ENCODE results near the gene COLGALT1. TPM values are rescaled to one million over a fixed set of nuclear protein-coding genes. Genes with fewer than 3 reads are reported as not detected.
"Not testable (repeated sequence)": the region's sequence is repeated elsewhere in the genome, so short reads cannot be mapped to it uniquely, and the experiment has no call there.

COLGALT1 gene
- polyA plus RNA-seq, 1 donor from 2014 or later, result 11.5 TPM

DNA sequence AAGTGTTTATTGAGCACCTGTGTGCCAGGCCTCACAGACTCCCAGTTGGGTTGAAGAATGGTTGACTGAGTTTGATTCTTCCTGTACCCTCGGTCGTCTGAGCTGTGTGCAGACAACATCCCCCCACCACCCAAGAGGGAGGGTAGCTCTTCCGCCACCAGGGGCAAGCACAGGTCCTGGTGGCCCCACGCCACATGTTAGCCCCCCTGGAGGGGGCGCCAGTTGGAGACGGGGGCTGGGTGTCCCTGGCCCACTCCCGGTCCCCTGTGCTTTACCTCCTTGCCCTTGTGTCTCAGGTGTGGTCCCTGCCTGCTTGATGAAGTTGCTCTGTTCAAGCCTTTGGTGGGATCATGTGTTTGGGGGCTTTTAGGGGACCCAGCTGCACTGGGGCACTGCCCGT, 27.2 kb downstream of the COLGALT1 start:
- Mint-ChIP-seq H3K4me3 (no peak overlapping the region), H3K4me1 (peaks cover 0 to 9% (median 3%) of the 10 kb centered on the region in 3 donors), H3K9me3 (peaks cover 0 to 2% (median 0%) of the 10 kb centered on the region in 3 donors), H3K27ac (peak overlapping the region in 1 of 3 donors; percentile 26), H3K36me3 (peaks cover 4% of the 10 kb centered on the region), H3K27me3 (no peaks in the 10 kb centered on the region)

DNA sequence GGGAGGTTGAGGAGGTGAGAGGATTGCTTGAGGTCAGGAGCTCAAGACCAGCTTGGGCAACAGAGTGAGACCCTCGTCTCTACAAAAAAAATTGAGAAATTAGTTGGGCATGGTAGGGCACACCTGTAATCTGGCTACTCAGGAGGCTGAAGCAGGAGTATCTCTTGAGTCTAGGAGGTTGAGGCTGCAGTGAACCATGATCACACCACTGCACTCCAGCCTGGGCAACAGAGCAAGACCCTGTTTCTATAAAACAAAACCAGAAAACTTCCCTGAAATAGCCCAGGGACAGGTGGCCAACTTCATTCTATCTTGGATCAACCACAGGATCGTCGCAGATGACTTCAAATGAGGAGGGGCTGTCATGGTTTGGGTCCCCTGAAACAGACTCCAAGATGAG, 28.7 kb downstream of the COLGALT1 start:
- peaks cover 0 to 9% (median 3%) of the 10 kb centered on the region in 3 donors for H3K4me1 Mint-ChIP-seq
- peak overlapping the region in 1 of 3 donors; percentile 62 for H3K27ac Mint-ChIP-seq
- H3K27me3 Mint-ChIP-seq, result peaks cover 1% of the 10 kb centered on the region
- peaks cover 4% of the 10 kb centered on the region for H3K36me3 Mint-ChIP-seq
- no peak overlapping the region for H3K4me3 Mint-ChIP-seq
- peaks cover 0 to 2% (median 0%) of the 10 kb centered on the region in 3 donors for H3K9me3 Mint-ChIP-seq

DNA sequence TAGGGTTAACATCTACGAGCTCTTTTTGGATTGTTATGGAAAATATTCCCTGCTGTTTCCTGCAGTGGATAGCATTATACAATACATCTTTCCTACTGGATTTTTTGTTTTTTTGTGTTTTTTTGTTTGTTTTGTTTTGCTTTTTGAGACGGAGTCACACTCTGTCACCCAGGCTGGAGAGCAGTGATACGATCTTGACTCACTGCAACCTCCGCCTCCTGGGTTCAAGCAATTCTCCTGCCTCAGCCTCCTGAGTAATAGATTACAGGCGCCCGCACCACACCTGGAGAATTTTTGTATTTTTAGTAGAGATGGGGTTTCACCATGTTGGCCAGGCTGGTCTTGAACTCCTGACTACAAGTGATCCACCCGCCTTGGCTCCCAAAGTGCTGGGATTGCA, 29.9 kb downstream of the COLGALT1 start:
- not testable (repeated sequence) for H3K4me1 Mint-ChIP-seq, H3K27me3 Mint-ChIP-seq, H3K27ac Mint-ChIP-seq, H3K4me3 Mint-ChIP-seq, H3K36me3 Mint-ChIP-seq, H3K9me3 Mint-ChIP-seq

DNA sequence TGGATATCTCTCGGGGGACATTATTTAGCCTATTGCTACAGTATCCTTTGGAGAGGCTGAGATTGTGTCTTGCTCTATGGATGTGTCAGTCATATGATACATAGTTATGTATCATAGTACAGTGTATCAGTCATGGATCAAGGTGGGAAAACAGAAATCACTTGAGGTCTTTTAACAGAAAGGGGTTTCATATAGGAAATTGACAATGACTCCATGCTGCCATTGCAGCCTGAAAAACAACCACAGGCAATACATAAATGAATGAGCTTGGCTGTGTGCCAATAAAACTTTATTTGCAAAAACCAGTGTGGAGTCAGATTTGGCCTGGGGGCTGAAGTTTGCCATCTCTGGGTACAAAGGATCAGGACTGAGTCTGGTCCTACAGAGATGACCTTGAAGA, 35.4 kb downstream of the COLGALT1 start:
- no peaks in the 10 kb centered on the region for H3K9me3 Mint-ChIP-seq
- peaks cover 4% of the 10 kb centered on the region for H3K27me3 Mint-ChIP-seq
- H3K4me3 Mint-ChIP-seq, result no peak overlapping the region
- no peak overlapping the region for H3K27ac Mint-ChIP-seq
- H3K36me3 Mint-ChIP-seq, result peaks cover 2% of the 10 kb centered on the region
- no peaks in the 10 kb centered on the region for H3K4me1 Mint-ChIP-seq

DNA sequence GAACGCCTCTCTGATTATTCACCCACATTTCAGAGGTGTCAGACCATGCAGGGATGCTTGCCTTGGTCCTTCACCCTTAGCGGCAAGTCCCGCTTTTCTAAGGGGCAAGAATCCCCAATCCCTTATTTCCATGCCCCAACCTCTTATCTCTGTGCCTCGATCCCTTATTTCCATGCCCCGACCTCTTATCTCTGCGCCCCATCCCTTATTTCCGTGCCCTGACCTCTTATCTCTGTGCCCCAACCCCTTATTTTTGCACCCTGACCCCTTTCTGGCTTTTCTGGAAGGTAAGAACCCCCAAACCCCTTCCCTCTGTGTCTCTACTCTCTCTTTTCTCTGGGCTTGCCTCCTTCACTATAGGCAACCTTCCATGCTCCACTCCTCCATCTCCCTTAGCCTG, 38.8 kb downstream of the COLGALT1 start:
- H3K4me1 Mint-ChIP-seq, result not testable (repeated sequence)

DNA sequence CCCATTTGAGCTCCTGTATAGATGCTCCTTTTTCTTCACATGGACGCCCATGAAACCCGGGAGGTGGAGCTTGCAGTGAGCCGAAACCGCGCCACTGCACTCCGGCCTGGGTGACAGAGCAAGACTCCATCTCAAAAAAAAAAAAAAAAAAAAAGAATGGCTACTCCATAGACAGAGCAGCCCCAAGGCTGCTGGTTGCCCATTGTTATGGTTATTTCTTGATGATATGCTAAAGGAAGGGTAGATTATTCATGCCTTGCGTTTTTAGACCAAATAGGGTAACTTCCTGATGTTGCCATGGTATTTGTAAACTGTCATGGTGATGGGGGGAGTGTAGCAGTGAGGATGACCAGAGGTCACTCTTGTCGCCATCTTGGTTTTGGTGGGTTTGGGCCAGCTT, 42.6 kb downstream of the COLGALT1 start:
- not testable (repeated sequence) for H3K27ac Mint-ChIP-seq, H3K36me3 Mint-ChIP-seq, H3K9me3 Mint-ChIP-seq, H3K4me3 Mint-ChIP-seq
- peaks cover 0 to 15% (median 9%) of the 10 kb centered on the region in 3 donors for H3K4me1 Mint-ChIP-seq
- H3K27me3 Mint-ChIP-seq, result peaks cover 24% of the 10 kb centered on the region

More for the DNA sequence above, 38.8 kb downstream of the COLGALT1 start:
- H3K4me3 Mint-ChIP-seq, H3K9me3 Mint-ChIP-seq, H3K36me3 Mint-ChIP-seq, H3K27me3 Mint-ChIP-seq, H3K27ac Mint-ChIP-seq: not testable (repeated sequence)

DNA sequence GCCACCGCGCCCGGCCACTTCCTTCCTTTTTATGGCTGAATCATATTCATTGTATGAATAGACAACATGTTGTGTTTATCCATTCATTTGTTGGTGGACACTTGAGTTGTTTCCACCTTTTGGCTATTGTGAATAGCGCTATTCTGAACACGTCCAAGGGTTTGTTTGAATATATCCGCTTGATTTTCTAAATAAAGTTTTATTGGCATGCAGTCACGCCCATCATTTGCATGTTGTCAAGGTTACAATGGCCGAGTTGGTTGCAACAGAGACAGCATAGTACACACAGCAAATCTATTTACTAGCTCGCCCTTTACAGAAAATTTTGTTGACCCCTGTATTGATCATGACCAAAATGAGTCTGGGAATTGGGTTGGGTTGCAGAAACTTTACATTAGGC, 43.5 kb downstream of the COLGALT1 start:
- Mint-ChIP-seq H3K4me1 (peaks cover 0 to 15% (median 9%) of the 10 kb centered on the region in 3 donors), H3K27me3 (peaks cover 30% of the 10 kb centered on the region), H3K36me3 (peaks cover 2% of the 10 kb centered on the region), H3K4me3 (peak overlapping the region in 1 of 4 donors; percentile 56), H3K27ac (no peak overlapping the region), H3K9me3 (peaks cover 0 to 3% (median 0%) of the 10 kb centered on the region in 3 donors)

DNA sequence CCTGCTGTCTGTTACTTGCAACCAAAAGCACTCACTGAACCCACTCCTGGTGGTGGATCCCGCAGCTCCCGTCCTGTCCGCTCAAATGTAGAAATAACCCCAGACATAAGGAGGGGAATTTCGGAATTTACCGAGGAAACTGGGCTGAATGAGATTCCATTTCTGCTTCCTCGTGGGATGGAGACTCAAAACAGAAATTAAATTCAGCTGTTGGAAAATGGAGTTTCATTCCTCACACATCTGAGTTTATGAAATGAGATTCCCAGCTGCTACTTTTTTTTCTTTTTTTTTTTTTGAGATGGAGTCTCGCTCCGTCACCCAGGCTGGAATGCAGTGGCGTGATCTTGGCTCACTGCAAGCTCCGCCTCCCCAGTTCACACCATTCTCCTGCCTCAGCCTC, 44.3 kb downstream of the COLGALT1 start:
- Mint-ChIP-seq H3K4me3 (no peak overlapping the region), H3K27ac (no peak overlapping the region), H3K4me1 (peaks cover 0 to 15% (median 9%) of the 10 kb centered on the region in 3 donors), H3K9me3 (peaks cover 0 to 3% (median 0%) of the 10 kb centered on the region in 3 donors), H3K36me3 (peaks cover 5% of the 10 kb centered on the region), H3K27me3 (peaks cover 33% of the 10 kb centered on the region)

DNA sequence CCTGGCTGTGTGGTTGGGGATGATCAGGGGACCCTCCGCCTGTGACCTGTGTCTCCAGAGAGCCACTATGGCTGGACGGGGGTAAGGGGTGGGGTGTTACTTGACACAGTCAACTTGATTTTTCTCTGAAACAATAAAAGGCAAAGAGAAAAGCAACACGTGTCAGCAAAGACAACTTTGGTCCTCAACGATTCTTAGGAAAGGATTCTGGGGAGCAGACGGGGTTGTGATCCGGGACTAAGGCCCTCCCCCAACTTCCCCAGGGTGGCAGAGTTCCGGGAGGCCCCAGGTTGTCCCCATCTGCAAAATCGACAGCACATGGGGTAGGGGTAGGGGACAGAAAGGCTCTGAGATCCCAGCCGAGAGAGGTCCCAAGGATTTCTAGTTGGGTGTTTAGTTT, 46.2 kb downstream of the COLGALT1 start:
- peaks cover 0 to 3% (median 0%) of the 10 kb centered on the region in 3 donors for H3K9me3 Mint-ChIP-seq
- peaks cover 5% of the 10 kb centered on the region for H3K36me3 Mint-ChIP-seq
- peaks cover 33% of the 10 kb centered on the region for H3K27me3 Mint-ChIP-seq
- H3K4me3 Mint-ChIP-seq, result peak overlapping the region in 1 of 4 donors; percentile 30
- H3K27ac Mint-ChIP-seq, result peak overlapping the region in 1 of 3 donors; percentile 33
- peaks cover 0 to 18% (median 11%) of the 10 kb centered on the region in 3 donors for H3K4me1 Mint-ChIP-seq

DNA sequence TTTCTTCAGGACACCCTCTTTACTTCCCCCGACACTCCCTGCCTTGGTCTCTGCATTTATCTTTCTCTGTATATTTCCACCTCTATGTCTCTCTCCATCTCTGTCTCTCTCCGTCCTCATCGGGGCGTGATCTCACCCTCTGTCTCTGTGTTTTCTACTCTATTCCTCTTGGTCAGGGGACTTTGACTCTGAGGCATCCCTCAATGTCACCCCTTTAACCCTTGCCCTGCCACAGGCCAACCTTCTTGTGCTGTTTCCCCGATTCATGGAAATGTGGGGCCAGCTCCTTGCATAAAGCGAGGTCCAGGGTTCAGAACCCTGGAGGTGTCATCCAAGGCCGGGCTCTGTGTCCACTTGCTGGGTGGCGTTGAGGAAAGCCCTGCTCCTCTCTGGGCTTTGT, 46.8 kb downstream of the COLGALT1 start:
- H3K9me3 Mint-ChIP-seq, result peaks cover 0 to 3% (median 0%) of the 10 kb centered on the region in 3 donors
- H3K4me1 Mint-ChIP-seq, result peaks cover 0 to 20% (median 14%) of the 10 kb centered on the region in 3 donors
- peaks cover 33% of the 10 kb centered on the region for H3K27me3 Mint-ChIP-seq
- no peak overlapping the region for H3K27ac Mint-ChIP-seq
- peaks cover 5% of the 10 kb centered on the region for H3K36me3 Mint-ChIP-seq
- H3K4me3 Mint-ChIP-seq, result peak overlapping the region in 1 of 4 donors; percentile 46

DNA sequence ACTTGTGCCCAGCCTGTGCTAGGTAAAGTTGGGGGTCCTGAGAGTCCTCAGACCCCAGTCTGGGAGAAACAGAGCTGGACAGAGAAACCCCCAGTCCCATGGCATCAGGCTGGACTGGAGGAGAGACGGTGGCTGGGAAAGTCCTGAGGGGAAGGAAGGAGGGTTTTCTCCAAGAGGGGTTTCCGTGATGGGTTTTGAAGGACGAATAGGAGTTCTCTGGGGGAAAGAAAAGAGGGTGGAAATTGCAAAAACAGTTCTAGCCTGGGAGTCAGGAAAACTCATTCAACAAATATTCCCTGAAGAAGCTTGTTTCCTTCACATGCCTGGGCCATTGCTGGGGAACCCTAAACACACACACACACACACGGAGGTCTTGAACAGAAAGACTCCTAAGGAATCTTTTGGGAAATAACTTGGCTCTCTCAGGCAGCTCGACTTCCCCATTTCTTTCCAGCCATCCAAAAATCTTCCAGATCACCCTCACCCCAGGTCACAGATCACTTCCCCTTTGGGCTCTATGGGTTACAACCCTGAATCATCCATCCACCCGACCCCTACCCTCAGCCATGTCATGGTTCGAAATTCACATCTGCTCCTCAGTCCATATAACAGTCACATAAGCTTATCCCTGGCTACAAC, 47.5 kb downstream of the COLGALT1 start:
- Mint-ChIP-seq H3K27ac (no peak overlapping the region), H3K4me3 (no peak overlapping the region), H3K27me3 (peaks cover 33% of the 10 kb centered on the region), H3K4me1 (peaks cover 0 to 23% (median 14%) of the 10 kb centered on the region in 3 donors), H3K36me3 (peaks cover 5% of the 10 kb centered on the region), H3K9me3 (peaks cover 0 to 3% (median 0%) of the 10 kb centered on the region in 3 donors)

DNA sequence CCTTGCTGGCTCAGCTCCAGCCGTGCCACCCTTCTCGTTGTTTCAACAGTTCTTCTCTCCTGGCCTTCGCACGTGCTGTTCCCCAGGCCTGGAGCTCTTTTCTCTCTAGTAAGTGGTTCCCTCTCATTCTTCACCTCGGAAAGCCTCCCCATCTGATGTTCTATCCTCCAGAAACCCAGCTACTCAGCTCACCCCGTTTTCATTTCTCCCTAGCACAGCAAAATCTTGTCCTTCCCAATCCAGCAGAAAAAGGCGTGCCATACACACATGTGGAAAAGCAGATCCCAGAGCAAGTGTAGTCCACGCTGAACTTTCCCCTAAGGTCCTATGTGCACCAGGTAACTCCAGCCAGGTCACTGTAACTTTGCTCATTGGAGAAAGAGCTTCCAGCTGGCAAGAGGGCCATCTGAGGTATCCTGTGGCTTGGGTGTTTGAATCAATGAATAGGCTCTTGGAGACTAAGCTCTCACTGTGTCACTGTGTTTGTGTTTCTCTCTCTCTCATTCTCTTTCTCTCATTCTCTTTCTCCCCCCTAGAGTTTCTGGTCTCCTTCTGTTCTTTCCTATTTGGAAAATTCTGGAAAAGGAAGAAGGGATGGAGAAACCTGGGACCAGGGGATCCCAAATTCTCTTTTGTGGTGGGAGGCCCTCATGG, 49.0 kb downstream of the COLGALT1 start:
- H3K9me3 Mint-ChIP-seq, result peaks cover 0 to 3% (median 0%) of the 10 kb centered on the region in 3 donors
- peak overlapping the region in 1 of 3 donors; percentile 52 for H3K27ac Mint-ChIP-seq
- H3K4me3 Mint-ChIP-seq, result peak overlapping the region in 3 of 4 donors; percentile 10 to 39 (median 14)
- peaks cover 5% of the 10 kb centered on the region for H3K36me3 Mint-ChIP-seq
- H3K27me3 Mint-ChIP-seq, result peaks cover 30% of the 10 kb centered on the region
- H3K4me1 Mint-ChIP-seq, result peaks cover 0 to 17% (median 14%) of the 10 kb centered on the region in 3 donors

DNA sequence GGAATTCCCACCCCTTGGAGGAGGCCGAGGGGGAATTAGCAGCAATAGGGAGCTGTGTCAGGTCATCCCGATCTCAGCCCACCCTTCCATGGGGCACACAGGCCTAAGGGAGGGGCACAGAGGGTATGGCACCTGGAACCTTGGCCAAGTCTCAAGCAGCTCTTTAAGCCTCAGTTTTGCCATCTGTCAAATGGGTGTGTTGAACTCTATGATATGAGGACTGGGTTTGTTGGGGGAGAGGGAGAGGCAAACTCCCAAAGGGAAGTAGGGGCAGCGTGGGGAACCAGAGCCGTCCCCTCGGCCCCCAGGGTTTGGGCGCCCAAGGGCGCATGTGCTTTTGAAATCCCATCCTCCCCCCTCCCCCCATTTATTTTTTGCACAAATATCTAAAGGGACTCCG, 49.7 kb downstream of the COLGALT1 start:
- Mint-ChIP-seq H3K9me3 (peaks cover 0 to 3% (median 0%) of the 10 kb centered on the region in 3 donors), H3K4me3 (no peak overlapping the region), H3K36me3 (peaks cover 5% of the 10 kb centered on the region), H3K4me1 (peaks cover 0 to 17% (median 14%) of the 10 kb centered on the region in 3 donors), H3K27me3 (peaks cover 30% of the 10 kb centered on the region), H3K27ac (peak overlapping the region in 1 of 3 donors; percentile 52)

DNA sequence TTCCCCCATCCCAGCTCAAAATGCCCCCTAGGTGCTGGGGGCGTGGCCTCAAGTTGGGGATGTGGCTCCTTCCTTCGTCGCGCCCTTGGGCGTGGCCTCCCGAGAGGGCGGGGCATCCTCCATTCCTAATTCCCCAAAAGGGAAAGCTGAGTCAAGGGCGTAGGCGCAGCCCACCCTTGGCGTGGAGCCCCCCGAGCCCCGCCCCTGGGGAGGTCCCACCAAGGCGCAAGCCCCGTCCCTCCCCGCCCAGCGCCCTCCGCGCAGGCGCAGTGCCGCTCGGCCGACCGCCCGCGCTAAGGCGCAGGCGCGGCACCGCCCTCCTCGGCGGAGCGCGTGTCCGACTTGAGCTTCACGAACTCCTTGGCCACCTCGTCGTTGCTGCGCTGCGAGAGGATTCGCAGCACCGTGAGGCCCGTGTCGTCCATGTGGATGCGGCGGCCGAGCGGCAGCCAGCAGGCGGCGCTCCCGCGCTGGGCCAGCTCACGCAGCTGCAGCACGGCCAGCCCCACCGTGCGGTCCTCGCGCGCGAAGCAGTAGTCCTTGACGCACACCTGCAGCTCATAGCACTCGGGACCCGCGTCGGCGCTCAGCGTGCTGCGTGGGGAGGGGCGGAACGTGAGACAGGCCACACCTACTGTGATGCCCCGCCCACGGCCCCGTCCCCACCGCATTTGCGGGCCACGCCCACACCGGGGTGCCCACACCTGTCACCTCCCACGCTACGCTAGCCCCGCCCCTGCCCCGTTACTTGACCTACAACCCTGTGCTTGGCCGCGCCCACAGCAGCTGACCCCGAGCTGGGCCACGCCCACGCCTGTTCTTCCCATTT, 50.5 kb downstream of the COLGALT1 start:
- Mint-ChIP-seq H3K27ac (peak overlapping the region; percentile 69 to 89 (median 78)), H3K9me3 (peaks cover 0 to 3% (median 0%) of the 10 kb centered on the region in 3 donors), H3K36me3 (peaks cover 5% of the 10 kb centered on the region), H3K4me3 (peak overlapping the region; percentile 80 to 90 (median 86)), H3K27me3 (peaks cover 25% of the 10 kb centered on the region), H3K4me1 (peaks cover 0 to 19% (median 14%) of the 10 kb centered on the region in 3 donors)
